ENCODE results near the gene SLC52A3. TPM values are rescaled to one million over a fixed set of nuclear protein-coding genes. Genes with fewer than 3 reads are reported as not detected.

The SLC52A3 gene
- total RNA-seq, 1 donor from 2014 or later = 2.8 TPM

DNA sequence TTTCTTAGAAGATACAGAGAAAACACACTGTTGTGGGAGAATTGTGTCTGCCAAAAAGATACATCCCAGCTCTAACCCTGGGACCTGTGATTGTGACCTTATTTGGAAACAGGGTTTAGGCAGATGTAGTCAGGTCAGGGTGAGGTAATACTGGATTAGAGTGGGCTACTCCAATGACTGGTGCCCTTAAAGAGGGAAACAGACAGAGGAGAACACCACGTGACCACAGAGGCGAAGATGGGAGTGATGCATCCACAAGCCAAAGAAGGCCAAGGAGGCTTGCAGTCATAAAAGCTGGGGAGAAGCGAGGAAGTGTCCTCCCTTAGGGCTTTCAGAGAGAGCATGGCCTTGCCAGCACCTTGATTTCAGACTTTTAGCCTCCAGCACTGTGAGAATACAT lies 35.6 kb downstream of the SLC52A3 start:
- no peak for DNase-seq (ENCODE audit: low read depth)

DNA sequence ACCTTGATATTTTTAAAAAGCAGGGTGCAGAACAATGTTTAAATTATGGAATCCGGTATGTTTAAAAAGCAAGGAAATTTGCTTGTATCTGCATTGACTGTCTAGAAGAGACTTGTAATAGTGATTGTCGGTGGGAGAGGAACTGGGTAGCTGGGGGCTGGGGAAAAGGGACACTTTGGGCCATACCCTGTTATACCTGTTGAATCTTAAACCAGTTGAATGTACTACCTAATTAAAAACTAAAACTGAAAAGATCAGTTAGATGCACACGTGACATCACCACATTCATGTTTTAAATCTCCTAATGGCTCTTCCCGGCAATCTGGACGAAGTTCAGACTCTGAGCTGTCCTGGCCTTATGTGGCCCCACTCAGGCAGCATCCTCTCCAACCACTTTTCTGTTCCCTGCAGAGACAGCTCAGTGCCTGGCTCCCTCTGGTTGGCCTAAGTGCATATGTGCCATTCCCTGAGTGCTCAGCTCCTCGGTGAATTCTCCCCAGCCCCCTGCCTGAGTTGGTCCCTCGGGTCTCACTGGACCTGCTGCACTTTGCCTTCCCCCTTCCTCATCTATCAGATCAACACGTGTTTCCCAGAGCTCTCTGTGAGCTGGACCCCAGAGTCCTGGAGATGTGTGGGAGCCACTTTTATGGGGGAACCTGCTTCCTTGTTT lies 36.3 kb downstream of the SLC52A3 start:
- peaks cover 21% of the 10 kb centered on the region for H3K27me3 ChIP-seq (ENCODE audit: control insufficient read depth, insufficient read depth, low read length)
- TF ChIP-seq, protein P1, sequence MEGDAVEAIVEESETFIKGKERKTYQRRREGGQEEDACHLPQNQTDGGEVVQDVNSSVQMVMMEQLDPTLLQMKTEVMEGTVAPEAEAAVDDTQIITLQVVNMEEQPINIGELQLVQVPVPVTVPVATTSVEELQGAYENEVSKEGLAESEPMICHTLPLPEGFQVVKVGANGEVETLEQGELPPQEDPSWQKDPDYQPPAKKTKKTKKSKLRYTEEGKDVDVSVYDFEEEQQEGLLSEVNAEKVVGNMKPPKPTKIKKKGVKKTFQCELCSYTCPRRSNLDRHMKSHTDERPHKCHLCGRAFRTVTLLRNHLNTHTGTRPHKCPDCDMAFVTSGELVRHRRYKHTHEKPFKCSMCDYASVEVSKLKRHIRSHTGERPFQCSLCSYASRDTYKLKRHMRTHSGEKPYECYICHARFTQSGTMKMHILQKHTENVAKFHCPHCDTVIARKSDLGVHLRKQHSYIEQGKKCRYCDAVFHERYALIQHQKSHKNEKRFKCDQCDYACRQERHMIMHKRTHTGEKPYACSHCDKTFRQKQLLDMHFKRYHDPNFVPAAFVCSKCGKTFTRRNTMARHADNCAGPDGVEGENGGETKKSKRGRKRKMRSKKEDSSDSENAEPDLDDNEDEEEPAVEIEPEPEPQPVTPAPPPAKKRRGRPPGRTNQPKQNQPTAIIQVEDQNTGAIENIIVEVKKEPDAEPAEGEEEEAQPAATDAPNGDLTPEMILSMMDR (IDR thresholded peaks at IDR 0.05; ENCODE audit: insufficient read depth, low read length, poor library complexity, severe bottlenecking) = no peak

More for the DNA sequence above, 35.6 kb downstream of the SLC52A3 start:
- TF ChIP-seq, protein P1 (IDR thresholded peaks at IDR 0.05; ENCODE audit: insufficient read depth, low read length, poor library complexity, severe bottlenecking) = no peak
- Histone ChIP-seq H3K36me3 (ENCODE audit: control insufficient read depth, insufficient read depth, low read length) (no peaks in the 10 kb centered on the region), H3K27me3 (ENCODE audit: control insufficient read depth, insufficient read depth, low read length) (peaks cover 19% of the 10 kb centered on the region), H3K4me3 (ENCODE audit: low read depth, low read length) (no peak overlapping the region)

DNA sequence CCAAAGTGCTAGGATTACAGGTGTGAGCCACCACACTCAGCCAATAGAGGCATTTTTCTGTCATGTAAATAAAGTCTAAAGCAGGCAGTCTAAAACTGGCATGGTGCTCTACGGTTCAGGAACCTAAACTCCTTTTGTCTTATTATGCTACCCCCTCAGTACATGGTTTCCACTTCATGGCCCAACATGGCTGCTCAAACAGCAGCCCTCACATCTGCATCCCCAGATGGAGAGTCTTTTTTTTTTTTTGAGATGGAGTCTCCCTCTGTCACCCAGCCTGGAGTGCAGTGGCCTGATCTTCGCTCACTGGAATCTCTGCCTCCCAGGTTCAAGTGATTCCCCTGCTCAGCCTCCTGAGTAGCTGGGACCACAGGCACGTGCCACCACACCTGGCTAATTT lies 38.3 kb downstream of the SLC52A3 start:
- Histone ChIP-seq H3K27me3 (ENCODE audit: control insufficient read depth, insufficient read depth, low read length) (peaks cover 32% of the 10 kb centered on the region), H3K36me3 (ENCODE audit: control insufficient read depth, insufficient read depth, low read length) (no peaks in the 10 kb centered on the region), H3K4me3 (ENCODE audit: low read depth, low read length) (no peak overlapping the region)
- TF ChIP-seq, protein P1 (IDR thresholded peaks at IDR 0.05; ENCODE audit: insufficient read depth, low read length, poor library complexity, severe bottlenecking) = no peak
- DNase-seq (ENCODE audit: low read depth) = no peak

More for the DNA sequence above, 36.3 kb downstream of the SLC52A3 start:
- Histone ChIP-seq H3K4me3 (ENCODE audit: low read depth, low read length) (no peak overlapping the region), H3K36me3 (ENCODE audit: control insufficient read depth, insufficient read depth, low read length) (no peaks in the 10 kb centered on the region)
- DNase-seq (ENCODE audit: low read depth) = no peak

- Histone ChIP-seq H3K27me3 (ENCODE audit: control insufficient read depth, insufficient read depth, low read length) (peaks cover 32% of the 10 kb centered on the region), H3K36me3 (ENCODE audit: control insufficient read depth, insufficient read depth, low read length) (no peaks in the 10 kb centered on the region), H3K4me3 (ENCODE audit: low read depth, low read length) (peak overlapping the region; percentile 17)
- TF ChIP-seq, protein P1 (IDR thresholded peaks at IDR 0.05; ENCODE audit: insufficient read depth, low read length, poor library complexity, severe bottlenecking) = peak; percentile 63
- no peak for DNase-seq (ENCODE audit: low read depth)
Measured at GRCh38 chr20:728256-728944, 39.9 kb downstream of the SLC52A3 start.

GRCh38 chr20:726160-726559 lies 42.1 kb downstream of the SLC52A3 start:
- DNase-seq (ENCODE audit: low read depth) = no peak
- H3K27me3 ChIP-seq (ENCODE audit: control insufficient read depth, insufficient read depth, low read length) = peaks cover 36% of the 10 kb centered on the region
- no peaks in the 10 kb centered on the region for H3K36me3 ChIP-seq (ENCODE audit: control insufficient read depth, insufficient read depth, low read length)
- H3K4me3 ChIP-seq (ENCODE audit: low read depth, low read length) = no peak overlapping the region
- TF ChIP-seq, protein P1 (IDR thresholded peaks at IDR 0.05; ENCODE audit: insufficient read depth, low read length, poor library complexity, severe bottlenecking) = no peak

Measured in kidney epithelial cell (primary cell).